AG04449 (cell line): ENCODE measurements around the gene LOXL1.

Experiments used
- CTCF ChIA-PET: fragments of 350-600 bp; formaldehyde crosslinking; extraction: SDS; loops from one replicate; lab custom pipeline; 2021; ENCODE audit warnings: antibody characterized with exemption; lab: Yijun Ruan, JAX
- POLR2A ChIA-PET: fragments of 400-600, 350-600 bp; formaldehyde crosslinking; extraction: SDS; loops from one replicate; lab custom pipeline; 2020; ENCODE audit warnings: antibody characterized with exemption, inconsistent platforms; lab: Yijun Ruan, JAX
- DNase-seq: peaks from one replicate; pipeline ENCODE4 v3.0.0-alpha.2; 2010; ENCODE audit warnings: low read depth, low spot score
- H3K4me3 ChIP-seq: 2 replicates; pipeline ENCODE4 v1.5.1; 2011; ENCODE audit warnings: low read depth, mild to moderate bottlenecking, control low read depth, low read length
- TF ChIP-seq, protein P1 (sequence below): IDR thresholded peaks from one replicate; pipeline ENCODE4 v1.5.1; 2011; ENCODE audit warnings: mild to moderate bottlenecking, moderate library complexity, low read length, control low read depth, inconsistent platforms; ENCODE audit not compliant: insufficient read depth; ENCODE audit errors: missing control alignments

The LOXL1 gene

DNA sequence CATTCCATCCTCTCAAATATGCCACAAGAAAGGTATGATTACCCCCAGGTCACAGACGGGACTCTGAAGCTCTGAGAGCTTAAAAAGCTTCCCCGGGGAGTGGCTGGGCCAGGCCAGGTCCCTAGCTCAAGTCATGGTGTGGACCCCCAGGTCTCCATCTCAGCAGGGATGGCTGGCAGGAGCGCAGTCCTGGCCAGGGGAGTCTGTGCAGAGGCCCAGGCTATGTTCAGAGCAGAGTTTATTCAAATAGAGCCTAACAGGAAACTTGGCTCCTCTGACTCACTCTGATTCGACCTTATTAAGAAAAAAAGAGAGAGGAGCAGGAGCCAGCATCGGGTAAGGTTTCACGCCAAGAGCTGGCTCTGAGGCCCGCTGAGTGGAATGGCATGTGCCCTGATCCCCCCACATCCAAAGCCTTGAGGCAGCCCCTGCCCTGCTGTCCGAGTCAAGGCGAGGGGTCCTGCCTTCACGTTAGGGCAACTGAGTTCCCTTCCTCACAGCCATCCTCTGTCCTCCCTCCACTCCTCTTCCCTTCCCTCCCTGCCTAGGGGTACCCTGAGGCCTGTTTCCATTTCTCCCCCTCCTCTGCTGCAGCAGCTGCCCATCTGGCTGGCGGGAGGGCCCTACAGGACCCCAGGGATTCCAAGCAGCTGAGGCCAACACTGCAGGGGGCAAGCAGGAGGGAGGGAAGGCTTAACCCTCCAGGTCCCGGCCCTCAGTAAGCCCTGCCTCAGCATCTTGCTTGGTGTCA, 1.9 kb upstream of the LOXL1 start:
- H3K4me3 ChIP-seq: peak overlapping the region; percentile 80
- TF ChIP-seq, protein P1, sequence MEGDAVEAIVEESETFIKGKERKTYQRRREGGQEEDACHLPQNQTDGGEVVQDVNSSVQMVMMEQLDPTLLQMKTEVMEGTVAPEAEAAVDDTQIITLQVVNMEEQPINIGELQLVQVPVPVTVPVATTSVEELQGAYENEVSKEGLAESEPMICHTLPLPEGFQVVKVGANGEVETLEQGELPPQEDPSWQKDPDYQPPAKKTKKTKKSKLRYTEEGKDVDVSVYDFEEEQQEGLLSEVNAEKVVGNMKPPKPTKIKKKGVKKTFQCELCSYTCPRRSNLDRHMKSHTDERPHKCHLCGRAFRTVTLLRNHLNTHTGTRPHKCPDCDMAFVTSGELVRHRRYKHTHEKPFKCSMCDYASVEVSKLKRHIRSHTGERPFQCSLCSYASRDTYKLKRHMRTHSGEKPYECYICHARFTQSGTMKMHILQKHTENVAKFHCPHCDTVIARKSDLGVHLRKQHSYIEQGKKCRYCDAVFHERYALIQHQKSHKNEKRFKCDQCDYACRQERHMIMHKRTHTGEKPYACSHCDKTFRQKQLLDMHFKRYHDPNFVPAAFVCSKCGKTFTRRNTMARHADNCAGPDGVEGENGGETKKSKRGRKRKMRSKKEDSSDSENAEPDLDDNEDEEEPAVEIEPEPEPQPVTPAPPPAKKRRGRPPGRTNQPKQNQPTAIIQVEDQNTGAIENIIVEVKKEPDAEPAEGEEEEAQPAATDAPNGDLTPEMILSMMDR: no peak
- DNase-seq: no peak
- ChIA-PET CTCF (interaction anchor here (1.0 to 27.3 kb wide), 6 partner anchors 10 to 224 kb away, joined by 3 to 533 read pairs (median 4); partner anchors contain the start of gene TBC1D21), POLR2A (interaction anchor here (0.6 to 0.7 kb wide), 3 partner anchors 12 to 35 kb away, joined by 3 to 4 read pairs (median 3); no protein-coding TSS in a partner anchor)

DNA sequence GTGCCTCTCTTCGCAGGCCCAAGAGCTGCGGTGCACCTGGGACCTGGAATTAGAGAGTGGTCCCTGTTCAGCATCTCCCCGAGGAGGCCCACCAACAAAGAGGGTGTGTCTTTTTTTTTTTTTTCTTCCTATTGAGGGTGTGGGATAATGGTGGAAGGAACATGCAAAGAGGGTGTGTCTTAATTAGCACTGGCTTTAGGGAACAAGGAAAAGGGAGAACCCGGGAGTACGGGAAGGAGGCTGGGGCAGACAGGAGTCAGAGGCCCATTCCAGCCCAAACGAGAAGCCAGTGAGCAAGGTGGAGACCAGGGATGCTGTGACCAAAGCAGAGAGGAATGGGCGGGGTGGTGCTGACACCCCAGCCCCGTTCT, 429 bp upstream of the LOXL1 start:
- peak overlapping the region; percentile 80 for H3K4me3 ChIP-seq
- TF ChIP-seq, protein P1: no peak
- CTCF ChIA-PET: interaction anchor here (0.9 to 27.3 kb wide), 7 partner anchors 24 to 396 kb away, joined by 3 to 533 read pairs (median 5); partner anchors contain the start of gene TBC1D21
- DNase-seq: no peak
- POLR2A ChIA-PET: interaction anchor here (0.6 to 5.0 kb wide), 6 partner anchors 8 to 293 kb away, joined by 3 to 39 read pairs (median 4); partner anchors contain the start of gene NPTN

DNA sequence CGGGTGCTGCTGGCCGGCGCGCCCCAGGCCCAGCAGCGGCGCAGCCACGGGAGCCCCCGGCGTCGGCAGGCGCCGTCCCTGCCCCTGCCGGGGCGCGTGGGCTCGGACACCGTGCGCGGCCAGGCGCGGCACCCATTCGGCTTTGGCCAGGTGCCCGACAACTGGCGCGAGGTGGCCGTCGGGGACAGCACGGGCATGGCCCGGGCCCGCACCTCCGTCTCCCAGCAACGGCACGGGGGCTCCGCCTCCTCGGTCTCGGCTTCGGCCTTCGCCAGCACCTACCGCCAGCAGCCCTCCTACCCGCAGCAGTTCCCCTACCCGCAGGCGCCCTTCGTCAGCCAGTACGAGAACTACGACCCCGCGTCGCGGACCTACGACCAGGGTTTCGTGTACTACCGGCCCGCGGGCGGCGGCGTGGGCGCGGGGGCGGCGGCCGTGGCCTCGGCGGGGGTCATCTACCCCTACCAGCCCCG, 777 bp downstream of the LOXL1 start:
- TF ChIP-seq, protein P1: no peak
- no peak for DNase-seq
- ChIA-PET POLR2A (interaction anchor here (0.6 to 5.0 kb wide), 5 partner anchors 9 to 113 kb away, joined by 3 to 39 read pairs (median 5); no protein-coding TSS in a partner anchor), CTCF (interaction anchor here (0.8 to 27.3 kb wide), 10 partner anchors 10 to 54 kb away, joined by 3 to 533 read pairs (median 6); partner anchors contain the start of gene TBC1D21)
- H3K4me3 ChIP-seq: peak overlapping the region; percentile 80

DNA sequence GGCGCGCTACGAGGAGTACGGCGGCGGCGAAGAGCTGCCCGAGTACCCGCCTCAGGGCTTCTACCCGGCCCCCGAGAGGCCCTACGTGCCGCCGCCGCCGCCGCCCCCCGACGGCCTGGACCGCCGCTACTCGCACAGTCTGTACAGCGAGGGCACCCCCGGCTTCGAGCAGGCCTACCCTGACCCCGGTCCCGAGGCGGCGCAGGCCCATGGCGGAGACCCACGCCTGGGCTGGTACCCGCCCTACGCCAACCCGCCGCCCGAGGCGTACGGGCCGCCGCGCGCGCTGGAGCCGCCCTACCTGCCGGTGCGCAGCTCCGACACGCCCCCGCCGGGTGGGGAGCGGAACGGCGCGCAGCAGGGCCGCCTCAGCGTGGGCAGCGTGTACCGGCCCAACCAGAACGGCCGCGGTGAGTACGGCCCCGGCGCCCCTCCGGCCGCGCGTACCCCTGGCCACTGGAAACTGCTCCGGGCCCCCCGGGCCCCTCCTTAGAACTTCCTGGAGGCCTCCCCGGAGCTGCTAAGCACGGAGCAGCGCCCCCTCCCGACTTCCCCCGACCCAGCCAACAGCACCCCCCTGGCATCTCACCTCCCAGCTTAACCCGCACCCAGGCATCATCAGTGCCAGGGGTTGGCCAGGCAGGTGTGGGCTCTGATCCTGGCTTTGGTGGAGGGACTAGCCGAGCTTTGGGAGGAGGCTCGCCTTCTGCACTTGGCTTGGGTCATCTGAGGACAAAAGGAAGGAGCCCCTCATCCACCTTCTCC, 1.4 kb downstream of the LOXL1 start:
- DNase-seq: no peak
- H3K4me3 ChIP-seq: peak overlapping the region; percentile 80
- CTCF ChIA-PET: interaction anchor here (0.8 to 27.3 kb wide), 10 partner anchors 9 to 55 kb away, joined by 3 to 533 read pairs (median 6); partner anchors contain the start of gene TBC1D21
- POLR2A ChIA-PET: interaction anchor here (0.7 to 5.0 kb wide), 5 partner anchors 8 to 113 kb away, joined by 3 to 39 read pairs (median 3); no protein-coding TSS in a partner anchor
- TF ChIP-seq, protein P1: peak; percentile 62

DNA sequence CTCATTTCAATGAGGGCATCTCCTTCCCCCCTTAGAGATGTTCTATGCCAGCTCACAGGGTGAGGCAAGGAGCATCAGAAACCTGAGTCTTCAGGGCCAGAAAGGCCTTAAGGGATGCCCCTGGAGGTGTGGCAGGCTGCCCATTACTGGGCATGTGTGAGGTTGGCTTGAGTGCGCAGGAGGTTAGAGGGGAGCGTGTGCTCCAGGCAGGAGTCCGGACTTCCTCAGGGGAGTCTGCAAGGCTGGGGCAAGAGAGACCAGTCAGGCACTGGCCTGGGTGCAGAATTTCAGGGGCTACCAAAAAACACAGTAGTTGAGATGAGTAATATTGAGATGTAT, 1.9 kb downstream of the LOXL1 start:
- TF ChIP-seq, protein P1: no peak
- DNase-seq: no peak
- CTCF ChIA-PET: interaction anchor here (0.8 to 27.3 kb wide), 9 partner anchors 9 to 55 kb away, joined by 3 to 533 read pairs (median 7); partner anchors contain the start of gene TBC1D21

More for the DNA sequence above, 1.9 kb downstream of the LOXL1 start:
- POLR2A ChIA-PET: interaction anchor here (0.7 to 5.0 kb wide), 5 partner anchors 8 to 112 kb away, joined by 3 to 39 read pairs (median 4); no protein-coding TSS in a partner anchor
- H3K4me3 ChIP-seq: peak overlapping the region; percentile 80
